Measurements from ENCODE around the gene MYBBP1A. TPM values are rescaled to one million over a fixed set of nuclear protein-coding genes. Genes with fewer than 3 reads are reported as not detected.

MYBBP1A gene
- total RNA-seq, 1 experiment from 2014 or later = 46.6 TPM

GRCh38 chr17:4547118-4547906 lies 7.9 kb downstream of the MYBBP1A start:
- no peaks in the 10 kb centered on the region for H3K9me3 ChIP-seq (replicated peaks)
- H3K36me3 ChIP-seq = peaks cover 72% of the 10 kb centered on the region
- DNase-seq (ENCODE audit: low read depth in 1 of 2, low spot score in 2 of 2) = no peak

GRCh38 chr17:4545217-4545951 lies 9.8 kb downstream of the MYBBP1A start:
- peaks cover 72% of the 10 kb centered on the region for H3K36me3 ChIP-seq
- no peaks in the 10 kb centered on the region for H3K4me1 ChIP-seq (replicated peaks)
- H3K4me3 ChIP-seq = no peak overlapping the region
- no peaks in the 10 kb centered on the region for H3K27me3 ChIP-seq (replicated peaks)
- no peak for DNase-seq (ENCODE audit: low read depth in 1 of 2, low spot score in 2 of 2)
- no peak overlapping the region for H3K27ac ChIP-seq
- H3K9me3 ChIP-seq (replicated peaks) = no peaks in the 10 kb centered on the region

More at GRCh38 chr17:4547118-4547906, 7.9 kb downstream of the MYBBP1A start:
- H3K27me3 ChIP-seq (replicated peaks) = no peaks in the 10 kb centered on the region
- no peak overlapping the region for H3K4me3 ChIP-seq
- no peak overlapping the region for H3K27ac ChIP-seq
- no peaks in the 10 kb centered on the region for H3K4me1 ChIP-seq (replicated peaks)

GRCh38 chr17:4544951-4545216 lies 10.3 kb downstream of the MYBBP1A start:
- H3K27me3 ChIP-seq (replicated peaks) = no peaks in the 10 kb centered on the region
- H3K4me1 ChIP-seq (replicated peaks) = no peaks in the 10 kb centered on the region
- H3K4me3 ChIP-seq = no peak overlapping the region
- H3K27ac ChIP-seq = no peak overlapping the region
- no peak for DNase-seq (ENCODE audit: low read depth in 1 of 2, low spot score in 2 of 2)
- H3K36me3 ChIP-seq = peaks cover 69% of the 10 kb centered on the region
- no peaks in the 10 kb centered on the region for H3K9me3 ChIP-seq (replicated peaks)

GRCh38 chr17:4544135-4544950 lies 10.8 kb downstream of the MYBBP1A start:
- Histone ChIP-seq H3K4me3 (no peak overlapping the region), H3K36me3 (peaks cover 73% of the 10 kb centered on the region), H3K9me3 (replicated peaks) (no peaks in the 10 kb centered on the region), H3K27ac (no peak overlapping the region), H3K27me3 (replicated peaks) (no peaks in the 10 kb centered on the region), H3K4me1 (replicated peaks) (no peaks in the 10 kb centered on the region)
- DNase-seq (ENCODE audit: low read depth in 1 of 2, low spot score in 2 of 2) = no peak

- Histone ChIP-seq H3K27ac (no peak overlapping the region), H3K4me1 (replicated peaks) (no peaks in the 10 kb centered on the region), H3K36me3 (peaks cover 70% of the 10 kb centered on the region), H3K9me3 (replicated peaks) (no peaks in the 10 kb centered on the region), H3K27me3 (replicated peaks) (no peaks in the 10 kb centered on the region), H3K4me3 (no peak overlapping the region)
- no peak for DNase-seq (ENCODE audit: low read depth in 1 of 2, low spot score in 2 of 2)
These were observed 11.6 kb downstream of the MYBBP1A start for GRCh38 chr17:4543557-4544026.

GRCh38 chr17:4542726-4543191 lies 12.4 kb downstream of the MYBBP1A start:
- DNase-seq (ENCODE audit: low read depth in 1 of 2, low spot score in 2 of 2) = no peak
- H3K9me3 ChIP-seq (replicated peaks) = no peaks in the 10 kb centered on the region
- no peaks in the 10 kb centered on the region for H3K27me3 ChIP-seq (replicated peaks)
- no peaks in the 10 kb centered on the region for H3K4me1 ChIP-seq (replicated peaks)
- H3K4me3 ChIP-seq = no peak overlapping the region
- peaks cover 62% of the 10 kb centered on the region for H3K36me3 ChIP-seq
- H3K27ac ChIP-seq = no peak overlapping the region

- Histone ChIP-seq H3K4me3 (no peak overlapping the region), H3K36me3 (peaks cover 56% of the 10 kb centered on the region), H3K27me3 (replicated peaks) (no peaks in the 10 kb centered on the region), H3K4me1 (replicated peaks) (no peaks in the 10 kb centered on the region), H3K27ac (no peak overlapping the region), H3K9me3 (replicated peaks) (no peaks in the 10 kb centered on the region)
- DNase-seq (ENCODE audit: low read depth in 1 of 2, low spot score in 2 of 2) = no peak
These were observed 13.0 kb downstream of the MYBBP1A start for GRCh38 chr17:4542003-4542725.

GRCh38 chr17:4541328-4542002 lies 13.7 kb downstream of the MYBBP1A start:
- no peak overlapping the region for H3K27ac ChIP-seq
- no peak overlapping the region for H3K4me3 ChIP-seq
- H3K9me3 ChIP-seq (replicated peaks) = no peaks in the 10 kb centered on the region
- no peak for DNase-seq (ENCODE audit: low read depth in 1 of 2, low spot score in 2 of 2)
- H3K27me3 ChIP-seq (replicated peaks) = no peaks in the 10 kb centered on the region
- H3K4me1 ChIP-seq (replicated peaks) = no peaks in the 10 kb centered on the region
- peaks cover 55% of the 10 kb centered on the region for H3K36me3 ChIP-seq

GRCh38 chr17:4540687-4541327 lies 14.4 kb downstream of the MYBBP1A start:
- no peaks in the 10 kb centered on the region for H3K27me3 ChIP-seq (replicated peaks)
- no peak overlapping the region for H3K27ac ChIP-seq
- H3K4me1 ChIP-seq (replicated peaks) = no peaks in the 10 kb centered on the region
- peaks cover 50% of the 10 kb centered on the region for H3K36me3 ChIP-seq
- no peaks in the 10 kb centered on the region for H3K9me3 ChIP-seq (replicated peaks)
- no peak for DNase-seq (ENCODE audit: low read depth in 1 of 2, low spot score in 2 of 2)
- H3K4me3 ChIP-seq = no peak overlapping the region

- H3K36me3 ChIP-seq = peaks cover 44% of the 10 kb centered on the region
- no peaks in the 10 kb centered on the region for H3K27me3 ChIP-seq (replicated peaks)
- no peak overlapping the region for H3K4me3 ChIP-seq
- no peaks in the 10 kb centered on the region for H3K9me3 ChIP-seq (replicated peaks)
- no peak for DNase-seq (ENCODE audit: low read depth in 1 of 2, low spot score in 2 of 2)
- H3K27ac ChIP-seq = no peak overlapping the region
- no peaks in the 10 kb centered on the region for H3K4me1 ChIP-seq (replicated peaks)
These were observed 14.9 kb downstream of the MYBBP1A start for GRCh38 chr17:4540224-4540651.

GRCh38 chr17:4539576-4540223 lies 15.5 kb downstream of the MYBBP1A start:
- no peak for DNase-seq (ENCODE audit: low read depth in 1 of 2, low spot score in 2 of 2)
- Histone ChIP-seq H3K4me3 (no peak overlapping the region), H3K27ac (no peak overlapping the region), H3K4me1 (replicated peaks) (no peaks in the 10 kb centered on the region), H3K27me3 (replicated peaks) (no peaks in the 10 kb centered on the region), H3K36me3 (peaks cover 42% of the 10 kb centered on the region), H3K9me3 (replicated peaks) (no peaks in the 10 kb centered on the region)

- no peaks in the 10 kb centered on the region for H3K4me1 ChIP-seq (replicated peaks)
- H3K9me3 ChIP-seq (replicated peaks) = no peaks in the 10 kb centered on the region
- H3K27me3 ChIP-seq (replicated peaks) = no peaks in the 10 kb centered on the region
- H3K36me3 ChIP-seq = peaks cover 42% of the 10 kb centered on the region
- no peak overlapping the region for H3K27ac ChIP-seq
- DNase-seq (ENCODE audit: low read depth in 1 of 2, low spot score in 2 of 2) = no peak
- no peak overlapping the region for H3K4me3 ChIP-seq
These were observed 16.2 kb downstream of the MYBBP1A start for GRCh38 chr17:4539025-4539424.
